Amniotic epithelial cell (primary cell): ENCODE data around the gene LEUTX.
"Not testable (repeated sequence)": the region's sequence is repeated elsewhere in the genome, so short reads cannot be mapped to it uniquely, and the experiment has no call there.

Experiments used
- DNase-seq: peaks from one replicate; pipeline ENCODE4 v3.0.0-alpha.2; 2010; ENCODE audit warnings: low read depth

Gene LEUTX, protein sequence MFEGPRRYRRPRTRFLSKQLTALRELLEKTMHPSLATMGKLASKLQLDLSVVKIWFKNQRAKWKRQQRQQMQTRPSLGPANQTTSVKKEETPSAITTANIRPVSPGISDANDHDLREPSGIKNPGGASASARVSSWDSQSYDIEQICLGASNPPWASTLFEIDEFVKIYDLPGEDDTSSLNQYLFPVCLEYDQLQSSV

GRCh38 chr19:39778763-39779162, at the start of gene LEUTX:
Gene LEUTX, plus strand, starts transcription at chr19:39778854. Its CDS starts 67 bp downstream, at chr19:39778921.
- no peak for DNase-seq

DNA sequence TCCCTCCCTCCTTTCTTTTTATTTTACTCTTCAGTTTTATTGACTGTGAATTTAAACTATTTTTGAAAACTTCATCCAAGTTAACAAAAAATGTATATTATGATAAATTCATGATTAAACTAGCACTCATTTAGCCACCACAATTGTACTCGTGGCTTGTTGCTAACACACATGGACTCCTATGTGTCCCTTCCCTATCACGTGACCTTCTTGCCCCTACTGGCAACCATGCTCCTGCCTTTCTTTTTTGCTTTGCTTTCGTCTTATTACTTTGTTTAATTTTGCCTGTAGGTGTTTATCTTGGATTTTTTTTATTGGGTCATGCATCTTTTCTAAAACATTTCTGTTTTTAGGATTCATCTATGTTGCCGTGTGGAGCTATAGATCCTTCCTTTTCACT, 49.1 kb upstream of the LEUTX start:
- DNase-seq: no peak

GRCh38 chr19:39731685-39732084, 47.0 kb upstream of the LEUTX start:
- no peak for DNase-seq

- DNase-seq: no peak
Measured at GRCh38 chr19:39733841-39734240, 44.8 kb upstream of the LEUTX start.

- DNase-seq: no peak
Measured at GRCh38 chr19:39735688-39736087, 43.0 kb upstream of the LEUTX start.

DNA sequence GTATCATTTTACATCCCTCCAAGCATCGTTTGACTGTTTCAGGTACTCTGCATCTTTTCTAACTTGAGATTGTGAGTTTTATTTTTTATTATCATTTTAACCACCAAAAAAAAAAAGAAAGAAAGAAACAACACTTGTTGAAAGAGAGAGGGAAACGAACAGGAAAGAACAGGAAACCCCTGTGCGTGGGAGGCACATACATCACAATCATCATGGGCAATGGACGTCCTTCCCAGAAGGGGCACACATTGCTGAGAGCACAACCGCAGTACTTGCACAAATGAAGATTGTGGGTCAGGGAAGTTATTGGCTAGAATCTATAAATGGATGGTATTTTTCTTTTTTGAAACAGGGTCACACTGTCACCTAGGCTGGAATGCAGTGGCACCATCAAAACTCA, 42.6 kb upstream of the LEUTX start:
- DNase-seq: no peak

DNA sequence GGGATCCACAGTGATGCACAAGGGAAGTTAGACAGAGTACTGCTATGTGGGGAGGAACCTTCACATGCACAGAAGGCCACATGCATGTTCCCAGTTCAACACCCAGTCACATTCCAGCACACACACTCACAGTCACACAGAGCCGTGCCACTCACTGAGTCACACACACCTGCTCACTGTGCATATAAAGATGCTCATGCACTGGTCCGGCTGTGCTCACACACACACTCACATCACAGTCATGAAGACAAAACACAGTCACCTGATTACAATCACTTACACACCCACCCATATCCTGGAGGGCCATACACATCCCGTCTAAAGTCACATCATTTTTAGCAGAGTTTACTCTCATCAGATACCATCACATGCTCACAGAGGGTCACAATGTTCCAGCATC, 41.3 kb upstream of the LEUTX start:
- DNase-seq: no peak

GRCh38 chr19:39737891-39738290, 40.8 kb upstream of the LEUTX start, which contains the start of gene CLC:
Gene CLC, minus strand, starts transcription at chr19:39738029. Its CDS starts 77 bp downstream, at chr19:39737952.
- no peak for DNase-seq

DNA sequence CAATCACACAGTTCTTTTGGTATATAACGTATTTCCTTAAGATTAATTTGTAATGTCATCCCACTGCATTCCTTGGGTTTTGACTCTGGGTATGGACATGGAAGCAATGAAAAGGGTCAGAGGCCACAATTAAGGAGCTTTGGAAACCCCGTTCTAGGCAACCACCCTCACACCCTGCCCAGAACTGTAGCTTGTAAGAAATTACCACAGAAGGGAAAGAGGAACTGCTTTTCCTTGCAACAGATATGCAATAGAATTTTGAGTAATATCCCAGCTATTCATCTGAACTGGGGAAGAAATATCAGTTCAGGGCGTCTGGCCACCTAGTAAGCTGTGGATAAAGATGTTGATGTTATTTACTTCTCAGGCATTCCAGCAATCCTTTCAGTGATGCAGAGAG, 39.8 kb upstream of the LEUTX start:
- no peak for DNase-seq

GRCh38 chr19:39740395-39740794, 38.3 kb upstream of the LEUTX start:
- DNase-seq: no peak

DNA sequence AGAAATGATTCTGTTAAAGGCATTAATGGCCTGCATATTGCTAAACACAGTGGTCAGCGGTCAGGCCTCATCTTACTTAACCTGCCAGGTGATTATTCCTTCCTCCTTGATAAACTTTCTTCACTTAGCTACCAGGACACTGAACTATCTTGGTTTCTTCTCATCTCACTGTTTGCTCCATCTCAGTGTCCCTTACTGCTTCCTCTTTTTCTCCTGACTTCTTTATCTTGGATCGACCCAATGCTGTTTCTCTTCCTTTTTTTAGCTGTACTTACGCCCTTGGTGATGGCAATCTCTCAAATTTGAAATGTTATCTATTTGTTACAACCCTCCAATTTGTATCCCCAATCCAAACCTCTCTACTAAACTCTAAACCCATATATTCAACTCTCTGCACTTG, 33.0 kb upstream of the LEUTX start:
- no peak for DNase-seq

DNA sequence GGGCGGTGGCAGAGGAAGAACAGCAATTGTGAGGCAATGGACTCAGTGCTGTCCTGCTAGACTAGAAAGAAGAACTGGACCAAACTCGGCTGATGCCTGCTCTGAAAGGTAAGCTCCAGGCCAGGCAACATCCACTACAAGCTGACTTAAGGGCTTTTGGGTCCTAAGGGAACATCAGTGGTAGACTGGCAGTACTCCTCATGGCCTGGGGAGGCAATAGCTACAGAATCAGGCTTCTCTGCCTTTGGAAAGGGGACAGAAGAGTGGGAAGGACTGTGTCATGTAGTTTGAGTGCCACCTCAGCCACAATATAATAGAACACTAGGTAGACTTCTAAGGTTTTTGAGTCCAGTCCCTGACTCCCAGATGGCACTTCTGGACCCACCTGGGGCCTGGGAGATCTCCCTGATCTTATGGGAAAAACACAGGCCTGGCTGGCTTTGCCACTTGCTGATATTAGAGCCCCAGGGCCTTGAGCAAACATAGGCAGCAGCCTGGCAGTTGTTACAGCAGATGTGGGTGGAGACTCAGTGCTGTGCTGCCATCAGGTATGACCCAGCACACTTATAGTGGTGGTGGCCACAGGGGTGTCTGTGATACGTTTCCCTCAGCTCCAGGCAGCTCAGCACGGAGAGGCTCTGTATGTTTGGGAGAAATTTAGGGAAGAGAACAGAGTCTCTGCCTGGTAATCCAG, 31.7 kb upstream of the LEUTX start:
- no peak for DNase-seq

- no peak for DNase-seq
Measured at GRCh38 chr19:39749981-39750380, 28.7 kb upstream of the LEUTX start.

GRCh38 chr19:39752390-39752789, 26.3 kb upstream of the LEUTX start:
- DNase-seq: no peak

DNA sequence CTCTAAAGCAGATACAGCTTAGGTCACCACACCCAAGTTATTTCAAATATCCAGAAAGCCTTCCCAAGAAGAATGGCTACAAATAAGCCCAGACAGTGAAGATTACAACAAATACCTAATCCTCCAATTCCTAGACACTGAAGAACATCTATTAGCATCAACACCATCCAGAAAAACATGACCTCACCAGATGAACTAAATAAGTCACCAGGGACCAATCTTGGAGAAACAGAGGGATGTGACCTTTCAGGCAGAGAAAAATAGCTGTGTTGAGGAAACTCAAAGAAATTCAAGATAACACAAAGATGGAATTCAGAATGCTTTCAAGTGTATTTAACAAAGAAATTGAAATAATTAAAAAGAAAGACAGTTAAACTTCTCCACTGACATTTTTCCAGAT, 25.9 kb upstream of the LEUTX start:
- DNase-seq: no peak

GRCh38 chr19:39754544-39754943, 24.1 kb upstream of the LEUTX start:
- DNase-seq: no peak

DNA sequence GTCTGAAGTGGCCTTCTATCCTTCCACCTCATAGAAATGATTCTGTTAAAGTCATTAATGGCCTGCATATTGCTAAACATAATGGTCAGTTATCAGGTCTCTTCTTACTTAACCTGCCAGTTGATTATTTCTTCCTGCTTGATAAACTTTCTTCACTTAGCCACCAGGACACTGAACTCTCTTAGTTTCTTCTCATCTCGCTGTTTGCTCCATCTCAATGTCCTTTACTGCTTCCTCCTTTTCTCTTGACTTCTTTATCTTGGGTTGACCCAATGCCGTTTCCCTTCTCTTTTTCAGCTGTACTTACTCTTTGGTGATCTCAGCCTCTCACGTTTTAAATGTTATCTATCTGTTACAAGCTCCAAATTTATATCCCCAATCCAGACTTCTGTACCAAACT, 23.7 kb upstream of the LEUTX start:
- no peak for DNase-seq

- peak; percentile 1 for DNase-seq
Measured at GRCh38 chr19:39759457-39760184, 19.0 kb upstream of the LEUTX start.

- DNase-seq: not testable (repeated sequence)
Measured at GRCh38 chr19:39761851-39762250, 16.8 kb upstream of the LEUTX start.

DNA sequence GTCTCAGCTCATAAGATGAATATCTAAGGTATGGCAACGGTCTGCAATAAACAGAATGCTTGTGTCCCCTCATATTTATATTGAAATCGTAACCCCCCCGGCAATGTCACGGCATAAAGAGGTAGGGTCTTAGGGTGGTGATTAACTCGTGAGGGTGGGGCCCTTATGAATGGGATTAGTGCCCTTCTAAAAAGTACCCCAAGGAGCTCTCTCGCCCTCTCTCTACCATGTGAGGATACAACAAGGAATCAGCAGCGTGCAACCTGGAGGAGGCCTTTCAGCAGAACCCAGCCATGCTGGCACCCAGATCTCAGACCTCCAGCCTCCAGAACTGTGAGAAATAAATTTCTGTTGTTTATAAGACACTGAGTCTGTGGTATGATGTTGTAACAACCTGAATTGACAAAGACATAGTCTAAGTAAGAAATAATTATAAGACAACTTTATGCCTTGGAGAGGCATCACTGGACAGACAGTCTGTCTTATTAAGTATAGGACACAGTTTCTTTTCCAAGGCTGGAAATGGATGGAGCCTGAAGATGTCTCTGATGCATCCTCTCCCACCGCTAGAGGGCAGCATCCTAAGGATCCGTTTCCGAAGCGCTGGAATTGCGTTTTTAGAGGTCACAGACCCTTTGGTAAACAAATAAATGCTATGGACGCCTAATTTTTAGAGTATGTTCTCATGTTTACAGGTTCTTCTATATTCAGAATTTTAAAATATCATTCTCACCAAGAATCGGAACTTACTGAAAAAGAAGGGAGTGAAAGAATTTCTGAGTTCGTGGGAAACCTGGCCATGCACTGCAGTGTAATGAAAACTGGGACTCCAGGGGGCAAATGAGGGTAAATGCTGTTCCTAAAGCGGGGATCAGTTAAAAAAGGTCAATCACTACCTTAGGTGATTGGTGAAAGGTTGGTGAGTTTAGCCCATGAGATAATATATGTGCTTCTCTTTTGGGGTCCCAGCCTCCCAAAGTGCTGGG, 13.3 kb upstream of the LEUTX start:
- peak; percentile 38 for DNase-seq

- no peak for DNase-seq
Measured at GRCh38 chr19:39768334-39768733, 10.3 kb upstream of the LEUTX start.

DNA sequence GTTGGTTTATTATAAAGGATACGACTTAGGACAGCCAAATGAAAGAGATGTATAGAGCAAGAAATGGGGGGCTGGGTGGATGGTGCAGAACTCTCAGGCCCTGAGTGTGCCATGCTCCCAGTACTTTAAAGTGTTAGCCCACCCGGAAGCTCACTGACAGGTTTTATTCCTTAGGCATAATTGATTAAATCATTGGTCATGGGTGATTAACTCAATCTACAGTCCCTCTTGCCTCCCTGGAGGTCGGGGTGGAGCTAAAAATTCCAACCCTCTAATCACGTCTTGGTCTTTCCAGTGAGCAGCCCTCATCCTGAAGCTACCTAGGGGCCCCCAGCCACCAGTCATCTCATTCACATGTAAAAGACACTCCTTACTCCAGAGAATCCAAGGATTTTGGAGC, 9.9 kb upstream of the LEUTX start:
- DNase-seq: no peak
